22Rv1 (cell line): Measurements from ENCODE around the gene TNRC6A.

Experiments used
- H3K27ac ChIP-seq: fragments of 450-650 bp; 2 replicates; pipeline ENCODE4 v1.5.1; 2017
- CTCF ChIP-seq: fragments of 450-650 bp; IDR thresholded peaks from 2 replicates; pipeline ENCODE4 v1.5.1; 2017; ENCODE audit warnings: mild to moderate bottlenecking
- ZFX ChIP-seq: fragments of 450-650 bp; IDR thresholded peaks from 2 replicates; pipeline ENCODE4 v1.6.1; 2017; ENCODE audit warnings: antibody characterized with exemption, borderline replicate concordance

The TNRC6A gene

DNA sequence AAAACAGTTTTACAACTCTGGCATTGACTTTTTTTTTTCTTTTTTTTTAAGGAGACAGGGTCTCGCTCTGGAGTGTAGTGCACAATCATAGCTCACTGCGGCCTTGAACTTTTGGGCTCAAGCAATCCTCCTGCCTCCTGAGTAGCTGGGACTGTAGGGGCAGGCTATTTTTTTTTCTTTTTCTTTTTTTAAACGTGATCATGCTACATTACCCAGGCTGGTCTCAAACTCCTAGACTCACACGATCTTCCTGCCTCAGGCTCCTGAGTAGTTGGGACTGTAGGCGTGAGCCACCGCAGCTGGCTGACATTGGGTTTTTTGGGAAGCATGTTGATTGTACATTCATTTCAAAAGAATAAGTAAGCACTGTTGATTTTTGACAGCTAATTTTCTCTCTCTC, 32.1 kb downstream of the TNRC6A start:
- H3K27ac ChIP-seq: no peak overlapping the region
- TF ChIP-seq CTCF (no peak), ZFX (no peak)

DNA sequence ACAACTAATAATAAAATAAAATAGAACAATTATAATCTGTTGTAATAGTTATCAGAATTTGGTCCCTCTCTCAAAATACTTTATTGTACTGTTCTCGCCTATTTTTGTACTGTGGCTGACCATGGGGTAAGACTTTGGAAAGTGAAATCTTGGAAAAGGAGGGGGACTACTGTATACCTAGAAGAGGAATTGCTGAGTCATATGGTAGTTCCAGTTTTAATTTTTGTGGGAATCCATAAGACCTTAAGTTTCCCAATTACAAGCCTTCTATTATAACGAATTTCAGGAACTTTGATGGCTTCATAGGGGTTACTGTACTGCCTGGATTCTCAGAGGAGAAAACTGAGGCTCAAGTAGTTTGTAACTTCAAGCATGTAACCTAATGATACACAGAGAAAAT, 35.5 kb downstream of the TNRC6A start:
- TF ChIP-seq ZFX (no peak), CTCF (no peak)
- H3K27ac ChIP-seq: no peak overlapping the region

DNA sequence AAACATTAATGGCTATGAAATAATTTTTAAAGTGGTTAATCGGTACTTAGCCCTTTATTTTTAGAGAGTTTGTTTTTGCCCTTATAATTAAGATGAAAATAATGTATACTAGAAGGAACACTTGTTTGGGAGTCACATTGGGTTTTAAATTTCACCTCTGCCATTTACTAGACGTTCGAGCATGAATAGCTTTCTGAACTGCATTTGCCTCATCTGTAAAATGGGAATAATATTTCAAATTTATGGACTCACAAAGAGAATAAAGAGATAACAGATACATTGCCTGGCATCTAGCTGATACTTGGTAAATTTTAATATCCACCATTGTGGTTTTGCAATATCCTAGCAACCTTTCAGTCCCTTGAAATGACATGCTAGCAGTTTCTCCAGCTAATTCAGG, 36.6 kb downstream of the TNRC6A start:
- TF ChIP-seq CTCF (no peak), ZFX (no peak)
- H3K27ac ChIP-seq: no peak overlapping the region

DNA sequence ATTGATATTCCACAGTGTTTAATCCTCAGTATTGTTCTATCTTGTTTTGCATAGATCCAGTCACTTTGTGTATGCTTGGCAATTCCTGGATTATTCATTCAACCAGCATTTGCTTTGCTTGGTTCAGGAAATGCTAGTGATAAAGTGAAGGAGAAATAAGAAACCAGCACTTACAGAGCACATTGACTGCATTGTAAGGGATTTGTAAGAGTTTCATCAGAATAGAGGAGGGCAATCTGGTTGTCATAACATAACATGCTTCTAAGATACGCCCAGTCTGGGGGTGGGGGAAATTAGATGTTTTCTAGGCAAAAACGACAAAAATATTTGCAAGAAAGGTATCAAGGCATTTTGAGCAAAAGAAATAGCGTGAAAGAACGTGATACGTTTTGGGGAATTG, 40.4 kb downstream of the TNRC6A start:
- TF ChIP-seq CTCF: no peak
- TF ChIP-seq ZFX: no peak
- no peak overlapping the region for H3K27ac ChIP-seq

DNA sequence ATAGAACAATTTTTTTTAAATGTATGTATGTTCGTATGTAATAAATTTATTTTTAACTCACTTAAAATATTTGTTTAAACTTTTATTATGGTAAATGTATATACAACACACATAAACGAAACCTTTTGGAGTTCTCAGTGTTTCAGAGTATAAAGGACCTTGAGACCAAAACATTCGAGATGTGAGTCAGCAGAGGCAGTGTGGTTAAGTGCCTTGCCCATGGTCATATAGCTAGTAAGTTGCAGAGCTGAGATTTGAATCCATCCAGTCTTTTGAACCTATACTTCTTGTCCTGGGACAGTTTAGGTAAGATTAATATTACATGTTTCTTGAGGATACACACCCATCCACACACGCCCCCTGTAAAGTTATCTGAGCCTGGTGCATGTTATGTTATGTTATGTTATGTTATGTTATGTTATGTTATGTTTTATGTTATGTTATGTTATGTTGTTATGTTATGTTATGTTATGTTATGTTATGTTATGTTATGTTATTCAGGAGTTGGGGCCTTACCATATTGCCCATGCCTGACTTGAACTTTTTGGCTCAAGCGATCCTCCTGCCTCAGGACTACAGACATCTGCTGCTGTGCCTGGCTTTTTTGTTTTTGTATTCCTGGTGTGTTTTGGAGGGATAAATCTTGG, 41.8 kb downstream of the TNRC6A start:
- H3K27ac ChIP-seq: no peak overlapping the region
- TF ChIP-seq ZFX: no peak
- no peak for TF ChIP-seq CTCF

DNA sequence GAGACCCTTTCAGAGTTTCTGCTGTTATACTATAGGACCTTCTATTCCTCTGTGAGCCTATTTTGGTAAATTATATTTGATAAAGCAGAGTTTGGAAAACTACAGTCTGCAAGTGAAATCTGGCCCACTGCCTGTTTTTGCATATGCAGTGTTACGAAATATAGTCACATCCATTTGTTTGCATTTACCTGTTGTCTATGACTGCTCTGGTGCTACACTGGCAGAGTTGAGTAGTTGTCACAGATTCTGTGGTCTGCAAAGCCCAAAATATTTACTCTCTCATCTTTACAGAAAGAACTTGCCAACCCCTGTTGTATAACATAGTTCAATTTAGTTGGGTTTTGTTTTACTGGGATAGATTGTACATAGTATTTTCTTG, 42.3 kb downstream of the TNRC6A start:
- no peak for TF ChIP-seq ZFX
- TF ChIP-seq CTCF: no peak
- H3K27ac ChIP-seq: no peak overlapping the region

GRCh38 chr16:24773771-24774427, 44.4 kb downstream of the TNRC6A start:
- no peak for TF ChIP-seq ZFX
- TF ChIP-seq CTCF: no peak
- no peak overlapping the region for H3K27ac ChIP-seq
